H1 (cell line): ENCODE measurements around the gene KLHL30. TPM values are rescaled to one million over a fixed set of nuclear protein-coding genes. Genes with fewer than 3 reads are reported as not detected.

Experiments
- CTCF ChIA-PET: fragments of 300-600 bp; sonication (Branson Sonifier 250); formaldehyde crosslinking; loops from one replicate; lab custom pipeline; 2021; ENCODE audit not compliant: partially characterized antibody; lab: Charles Lee
- POLR2A ChIA-PET: fragments of 300-600 bp; sonication (Branson Sonifier 250); formaldehyde crosslinking; loops from one replicate; lab custom pipeline; 2021; ENCODE audit warnings: inconsistent platforms; ENCODE audit not compliant: partially characterized antibody; lab: Charles Lee
- DNase-seq, 2 experiments: peaks; one replicate each; pipeline versions ENCODE4 v3.0.0 to v3.0.0-alpha.2; 2010 to 2022; ENCODE audit warnings: low spot score in 2 of 2, low read depth in 1 of 2, mixed read lengths in 1 of 2
- FAIRE-seq: peaks from 2 replicates; lab custom pipeline; 2011; peaks lifted over from hg19 to GRCh38; lab: Jason Lieb, UNC
- H2AFZ ChIP-seq: 2 replicates; pipeline ENCODE4 v1.8.1; 2012; ENCODE audit warnings: low read length, inconsistent platforms
- H2AK5ac ChIP-seq: 2 replicates; pipeline ENCODE4 v1.6.1; 2013; ENCODE audit warnings: low read depth, low read length
- H2BK120ac ChIP-seq: replicated peaks from 2 replicates; pipeline ENCODE3; 2013; ENCODE audit warnings: low read depth, low read length, inconsistent platforms
- H2BK12ac ChIP-seq: 2 replicates; pipeline ENCODE4 v1.6.1; 2013; ENCODE audit warnings: low read depth, low read length
- H2BK15ac ChIP-seq: 2 replicates; pipeline ENCODE4 v1.6.1; 2013; ENCODE audit warnings: low read length
- H2BK20ac ChIP-seq: 2 replicates; pipeline ENCODE4 v1.6.1; 2013; ENCODE audit warnings: low read length
- H2BK5ac ChIP-seq: 2 replicates; pipeline ENCODE4 v1.6.1; 2013; ENCODE audit warnings: low read depth, low read length
- H3K14ac ChIP-seq: 2 replicates; pipeline ENCODE4 v1.6.1; 2013; ENCODE audit warnings: inconsistent platforms; ENCODE audit not compliant: insufficient read length
- H3K18ac ChIP-seq: 2 replicates; pipeline ENCODE4 v1.6.1; 2013; ENCODE audit warnings: low read length; ENCODE audit errors: extremely low read depth
- H3K23ac ChIP-seq: 2 replicates; pipeline ENCODE4 v1.6.1; 2013; ENCODE audit warnings: inconsistent platforms; ENCODE audit not compliant: insufficient read length
- H3K23me2 ChIP-seq: 2 replicates; pipeline ENCODE4 v1.6.1; 2013; ENCODE audit warnings: low read depth, low read length
- H3K27ac ChIP-seq: 2 replicates; pipeline ENCODE4 v1.6.1; 2011; ENCODE audit warnings: low read depth, low read length, inconsistent platforms
- H3K27me3 ChIP-seq, 4 experiments: replicated peaks in 1 of 4; 1 replicate in 1 of 4; 2 replicates in 3 of 4; pipeline versions ENCODE4 v1.6.1 to v1.8.1; 2011 to 2013; ENCODE audit warnings: low read length in 3 of 4, mild to moderate bottlenecking in 3 of 4, inconsistent platforms in 2 of 4, mixed read lengths in 2 of 4, moderate library complexity in 1 of 4; ENCODE audit not compliant: control insufficient read depth in 3 of 4, insufficient read depth in 3 of 4; ENCODE audit errors: extremely low read depth in 1 of 4
- H3K36me3 ChIP-seq, 4 experiments: 2 replicates each; pipeline versions ENCODE4 v1.6.1 to v1.8.1; 2011 to 2013; ENCODE audit warnings: mild to moderate bottlenecking in 4 of 4, low read length in 3 of 4, moderate library complexity in 2 of 4, control low read depth in 1 of 4, inconsistent platforms in 1 of 4; ENCODE audit not compliant: insufficient read depth in 4 of 4, control insufficient read depth in 2 of 4
- H3K4ac ChIP-seq: replicated peaks from 2 replicates; pipeline ENCODE3; 2013; ENCODE audit warnings: low read length, low read depth, mixed read lengths, inconsistent platforms; ENCODE audit not compliant: insufficient read length
- H3K4me1 ChIP-seq, 4 experiments: replicated peaks in 1 of 4; 1 replicate in 1 of 4; 2 replicates in 3 of 4; pipeline versions ENCODE4 v1.6.1 to v1.8.1; 2011 to 2013; ENCODE audit warnings: low read length in 3 of 4, inconsistent platforms in 2 of 4, mixed read lengths in 1 of 4; ENCODE audit not compliant: insufficient read depth in 4 of 4, control insufficient read depth in 3 of 4
- H3K4me2 ChIP-seq, 2 experiments: 2 replicates each; pipeline versions ENCODE4 v1.6.1 to v1.8.1; 2011 to 2013; ENCODE audit warnings: low read depth in 2 of 2, low read length in 2 of 2, control low read depth in 1 of 2, inconsistent platforms in 1 of 2, mild to moderate bottlenecking in 1 of 2; ENCODE audit not compliant: insufficient read depth in 1 of 2
- H3K4me3 ChIP-seq, 4 experiments: fragments of 200-600, 300-600 bp in 1 of 4; sonication (generic), shearing (Covaris generic), sonication (Bioruptor Twin) in 1 of 4; 2 replicates each; pipeline versions ENCODE4 v1.5.1 to v1.8.1; 2011 to 2016; ENCODE audit warnings: low read length in 4 of 4, low read depth in 3 of 4, control low read depth in 2 of 4, inconsistent platforms in 2 of 4, mild to moderate bottlenecking in 2 of 4, mixed read lengths in 1 of 4, moderate library complexity in 1 of 4; ENCODE audit not compliant: insufficient read depth in 2 of 4; ENCODE audit errors: extremely low read depth in 1 of 4
- H3K56ac ChIP-seq: replicated peaks from 2 replicates; pipeline ENCODE3; 2013; ENCODE audit warnings: low read depth, mild to moderate bottlenecking, mixed read lengths, low read length, inconsistent platforms; ENCODE audit not compliant: insufficient read length
- H3K79me1 ChIP-seq: 2 replicates; pipeline ENCODE4 v1.6.1; 2013; ENCODE audit warnings: low read depth, low read length, control low read depth
- H3K79me2 ChIP-seq, 2 experiments: 2 replicates each; pipeline versions ENCODE4 v1.6.1 to v1.8.1; 2012 to 2013; ENCODE audit warnings: low read length in 2 of 2, mild to moderate bottlenecking in 2 of 2, inconsistent platforms in 1 of 2; ENCODE audit not compliant: insufficient read depth in 2 of 2, control insufficient read depth in 1 of 2
- H3K9ac ChIP-seq, 4 experiments: replicated peaks in 1 of 4; 1 replicate in 1 of 4; 2 replicates in 3 of 4; pipeline versions ENCODE4 v1.6.1 to v1.8.1; 2011 to 2013; ENCODE audit warnings: low read depth in 3 of 4, low read length in 3 of 4, control low read depth in 2 of 4, mild to moderate bottlenecking in 2 of 4, moderate library complexity in 2 of 4, inconsistent platforms in 1 of 4; ENCODE audit errors: extremely low read depth in 1 of 4
- H3K9me3 ChIP-seq, 2 experiments: 2 replicates each; pipeline versions ENCODE4 v1.6.1 to v1.8.1; 2012 to 2013; ENCODE audit warnings: mild to moderate bottlenecking in 2 of 2, moderate library complexity in 2 of 2, control low read depth in 1 of 2, inconsistent platforms in 1 of 2, low read depth in 1 of 2, low read length in 1 of 2, mixed read lengths in 1 of 2; ENCODE audit not compliant: insufficient read depth in 2 of 2
- H4K20me1 ChIP-seq, 2 experiments: replicated peaks in 1 of 2; 2 replicates each; pipeline versions ENCODE3 to v1.8.1; 2011 to 2013; ENCODE audit warnings: inconsistent platforms in 2 of 2, low read length in 2 of 2, mild to moderate bottlenecking in 1 of 2; ENCODE audit not compliant: insufficient read depth in 2 of 2, control insufficient read depth in 1 of 2
- H4K5ac ChIP-seq: 2 replicates; pipeline ENCODE4 v1.6.1; 2013; ENCODE audit warnings: low read length, low read depth, mixed read lengths, inconsistent platforms; ENCODE audit not compliant: insufficient read length
- H4K8ac ChIP-seq: 2 replicates; pipeline ENCODE4 v1.8.0; 2013; ENCODE audit warnings: mild to moderate bottlenecking, moderate library complexity, low read length, inconsistent platforms; ENCODE audit not compliant: insufficient read depth; ENCODE audit errors: extremely low read depth
- H4K91ac ChIP-seq: replicated peaks from 2 replicates; pipeline ENCODE3; 2013; ENCODE audit warnings: low read length, mixed read lengths, inconsistent platforms; ENCODE audit not compliant: insufficient read length
- BRCA1 ChIP-seq: IDR thresholded peaks from 2 replicates; pipeline ENCODE4 v1.6.1; 2012; ENCODE audit warnings: low read depth, low read length, improper control_type of control experiment
- EZH2 ChIP-seq: fragments of 200-600 bp; sonication (generic); IDR thresholded peaks from 2 replicates; pipeline ENCODE4 v1.7.1; 2012; ENCODE audit warnings: low read depth, mild to moderate bottlenecking, moderate library complexity, low read length, inconsistent platforms; ENCODE audit not compliant: severe bottlenecking
- GABPA ChIP-seq: IDR thresholded peaks from 2 replicates; pipeline ENCODE4 v1.6.1; 2011; ENCODE audit warnings: mild to moderate bottlenecking, low read length, moderate library complexity, borderline replicate concordance; ENCODE audit not compliant: insufficient read depth
- KDM4A ChIP-seq: IDR thresholded peaks from one replicate; pipeline ENCODE4 v1.7.1; 2012; ENCODE audit warnings: low read depth, mild to moderate bottlenecking, moderate library complexity, low read length, inconsistent platforms; ENCODE audit not compliant: severe bottlenecking
- PHF8 ChIP-seq: fragments of 200-600 bp; sonication (generic); conservative IDR thresholded peaks from 2 replicates; pipeline ENCODE4 v1.7.1; 2012; ENCODE audit warnings: low read depth, mild to moderate bottlenecking, inconsistent platforms, low read length, moderate library complexity
- RBBP5 ChIP-seq: IDR thresholded peaks from 2 replicates; pipeline ENCODE4 v1.7.1; 2012; ENCODE audit warnings: low read depth, mild to moderate bottlenecking, inconsistent platforms, low read length, moderate library complexity, borderline replicate concordance
- SUZ12 ChIP-seq: fragments of 200-600 bp; sonication (generic); IDR thresholded peaks from 2 replicates; pipeline ENCODE4 v1.6.1; 2012; ENCODE audit warnings: mild to moderate bottlenecking, inconsistent platforms, low read length, moderate library complexity, mixed read lengths
- TEAD4 ChIP-seq: IDR thresholded peaks from 2 replicates; pipeline ENCODE4 v1.6.1; 2012; ENCODE audit warnings: low read depth, low read length, inconsistent platforms, mixed read lengths
- WGBS, 2 experiments: shearing (Covaris generic) in 1 of 2; methylation state at CpG; one replicate each; pipeline versions ENCODE4 v1.1.6 to v1.1.7; 2013 to 2015; ENCODE audit warnings: low lambda C conversion rate in 2 of 2, mixed read lengths in 2 of 2, inconsistent platforms in 1 of 2, low coverage in 1 of 2, missing lambda C conversion rate in 1 of 2; ENCODE audit not compliant: insufficient replicate concordance in 2 of 2, insufficient coverage in 1 of 2, insufficient read length in 1 of 2; ENCODE audit errors: extremely low coverage in 1 of 2, missing lambda C conversion rate in 1 of 2; 5-methylcytosine and 5-hydroxymethylcytosine counted together
- polyA plus RNA-seq, 7 experiments: library from polyadenylated mRNA; depleted of rRNA in 3 of 7; stranded (reverse) in 5 of 7; unstranded in 2 of 7; fragments of >200 nt in 5 of 7; fragments of 200-250 nt in 2 of 7; gene quantifications; 1 replicate in 5 of 7; 2 replicates in 1 of 7; 4 replicates in 1 of 7; pipeline versions ENCODE4 v1.2.1 to v1.2.3, GENCODE V29; 2011 to 2013; ENCODE audit warnings: missing spikeins in 2 of 7, mixed read lengths in 2 of 7
- total RNA-seq: library from RNA; stranded (reverse); fragmentation: NEBNext Ultra II Directional; extraction: Animal tissue kit (Norgen Biotek cat#: 25700); gene quantifications from 2 replicates; pipeline ENCODE4 v1.2.1, GENCODE V29; 2021

KLHL30 gene
- total and polyA plus RNA-seq, 2 of the 8 experiments (the other 6 are each of a cell fraction or from before 2014, with no cell fraction given): not detected

GRCh38 chr2:238163481-238164198, 25.2 kb downstream of the KLHL30 start:
- TF ChIP-seq RBBP5 (0 out of 2 replicates have a peak, but pooled peaks have one; percentile 34), SUZ12 (peak; percentile 82), KDM4A (peak; percentile 94), BRCA1 (no peak), GABPA (0 out of 2 replicates have a peak, but pooled peaks have one; percentile 47), EZH2 (peak; percentile 70), PHF8 (0 out of 2 replicates have a peak, but pooled peaks have one; percentile 9), TEAD4 (no peak)
- Histone ChIP-seq H4K5ac (no peak overlapping the region), H2BK120ac (no peak overlapping the region), H2BK15ac (no peak overlapping the region), H3K23me2 (peaks cover 6% of the 10 kb centered on the region; the same call in 1 of the 2 replicates), H3K4ac (no peak overlapping the region), H3K79me2 (no peaks in the 10 kb centered on the region), H3K18ac (no peak overlapping the region), H3K14ac (no peak overlapping the region), H3K56ac (no peak overlapping the region), H3K4me3 (peak overlapping the region; percentile 41 to 56 (median 42); a peak in 7 of 8 replicates), H2BK12ac (no peak overlapping the region), H3K27ac (no peak overlapping the region), H2AK5ac (no peak overlapping the region), H2BK20ac (no peak overlapping the region), H3K9me3 (no peaks in the 10 kb centered on the region), H3K4me2 (peak overlapping the region; percentile 55 to 89), H4K91ac (no peak overlapping the region), H2AFZ (no peak overlapping the region), H3K36me3 (no peaks in the 10 kb centered on the region; a peak in 1 of 8 replicates), H3K4me1 (peaks cover 0 to 12% (median 2%) of the 10 kb centered on the region in 4 experiments; a peak in 4 of 7 replicates), H3K9ac (no peak overlapping the region; a peak in 1 of 7 replicates), H4K20me1 (peaks cover 6% of the 10 kb centered on the region in 2 experiments), H4K8ac (no peak overlapping the region), H2BK5ac (no peak overlapping the region), H3K27me3 (peaks cover 21 to 53% (median 40%) of the 10 kb centered on the region in 4 experiments), H3K79me1 (no peaks in the 10 kb centered on the region; the same call in 1 of the 2 replicates), H3K23ac (no peak overlapping the region)
- WGBS, 2 experiments: 11% methylated on average over 58 of the region's 95 CpGs; no CpG with 5 or more reads in 1 of the 2 experiments
- peak in 1 of 2 experiments; percentile 64 for DNase-seq
- FAIRE-seq: no peak
- ChIA-PET CTCF (interaction anchor here (0.9 to 1.0 kb wide), 2 partner anchors 100 to 240 kb away, joined by 3 to 4 read pairs; no protein-coding TSS in a partner anchor), POLR2A (interaction anchor here (1.0 to 1.8 kb wide), 3 partner anchors 9 to 83 kb away, joined by 3 to 4 read pairs (median 3); partner anchors contain the start of gene HES6)
